ENCODE results near the gene POLR2E.
"Not testable (repeated sequence)": the region's sequence is repeated elsewhere in the genome, so short reads cannot be mapped to it uniquely, and the experiment has no call there.

POLR2E gene

GRCh38 chr19:1117654-1118053, 22.5 kb upstream of the POLR2E start:
- Histone ChIP-seq H4K8ac (ENCODE audit: low read depth, low read length) (no peak overlapping the region), H3K36me3 (replicated peaks in 1 of 2; ENCODE audit: control insufficient read depth in 2 of 2, insufficient read depth in 2 of 2, low read length in 2 of 2) (peaks cover 15 to 80% of the 10 kb centered on the region in 2 donors)

GRCh38 chr19:1116726-1117581, 21.8 kb upstream of the POLR2E start:
- no peak overlapping the region for H2AFZ ChIP-seq (ENCODE audit: low read length)
- H4K91ac ChIP-seq (ENCODE audit: low read depth, low read length, poor library complexity): no peak overlapping the region
- peak overlapping the region in 1 of 2 donors; percentile 16 for H3K4me3 ChIP-seq (ENCODE audit: low read length in 2 of 2)
- peaks cover 14 to 78% of the 10 kb centered on the region in 2 donors for H3K36me3 ChIP-seq (replicated peaks in 1 of 2; ENCODE audit: control insufficient read depth in 2 of 2, insufficient read depth in 2 of 2, low read length in 2 of 2)
- no peak overlapping the region for H3K27ac ChIP-seq (replicated peaks; ENCODE audit: low read length)
- H2BK15ac ChIP-seq (ENCODE audit: low read length): peak overlapping the region; percentile 24
- H2AK5ac ChIP-seq (ENCODE audit: low read depth, low read length): no peak overlapping the region
- H3K14ac ChIP-seq (ENCODE audit: low read length): no peak overlapping the region
- no peak for DNase-seq (ENCODE audit: low spot score)
- H3K4ac ChIP-seq (ENCODE audit: low read length): no peak overlapping the region
- no peak overlapping the region for H2BK5ac ChIP-seq (ENCODE audit: low read length)
- H3K18ac ChIP-seq (ENCODE audit: low read length): peak overlapping the region; percentile 27
- no peak overlapping the region for H3K4me2 ChIP-seq (ENCODE audit: insufficient read depth, low read length, poor library complexity, severe bottlenecking)
- peak overlapping the region; percentile 70 for H3K9ac ChIP-seq (ENCODE audit: low read depth, low read length, poor library complexity)
- H2BK120ac ChIP-seq (ENCODE audit: low read depth, low read length): no peak overlapping the region
- peak overlapping the region; percentile 95 for H3K23ac ChIP-seq (ENCODE audit: low read depth, low read length, poor library complexity)
- H3K4me1 ChIP-seq (ENCODE audit: control insufficient read depth in 2 of 2, insufficient read depth in 1 of 2, low read depth in 1 of 2, low read length in 2 of 2): peaks cover 4 to 8% of the 10 kb centered on the region in 2 donors
- no peak overlapping the region for H4K8ac ChIP-seq (ENCODE audit: low read depth, low read length)
- no peaks in the 10 kb centered on the region for H3K27me3 ChIP-seq (ENCODE audit: control insufficient read depth in 3 of 3, insufficient read depth in 3 of 3, low read depth in 1 of 3, low read length in 3 of 3)
- WGBS, 2 donors (ENCODE audit: extremely low coverage in 2 of 2, insufficient read length in 2 of 2, insufficient replicate concordance in 1 of 2): no CpG with 5 or more reads among the region's 52 CpGs
- H3K79me1 ChIP-seq (ENCODE audit: low read depth, low read length): peaks cover 6% of the 10 kb centered on the region
- no peak overlapping the region for H2BK12ac ChIP-seq (ENCODE audit: low read length)
- H3K9me3 ChIP-seq (replicated peaks in 1 of 2; ENCODE audit: control insufficient read depth in 2 of 2, insufficient read depth in 1 of 2, low read depth in 1 of 2, low read length in 2 of 2): no peaks in the 10 kb centered on the region

More at GRCh38 chr19:1117654-1118053, 22.5 kb upstream of the POLR2E start:
- Histone ChIP-seq H3K4ac (ENCODE audit: low read length) (no peak overlapping the region), H3K4me1 (ENCODE audit: control insufficient read depth in 2 of 2, insufficient read depth in 1 of 2, low read depth in 1 of 2, low read length in 2 of 2) (peaks cover 4 to 8% of the 10 kb centered on the region in 2 donors), H3K27ac (replicated peaks; ENCODE audit: low read length) (no peak overlapping the region), H3K9ac (ENCODE audit: low read depth, low read length, poor library complexity) (no peak overlapping the region), H3K27me3 (ENCODE audit: control insufficient read depth in 3 of 3, insufficient read depth in 3 of 3, low read depth in 1 of 3, low read length in 3 of 3) (no peaks in the 10 kb centered on the region), H3K9me3 (replicated peaks in 1 of 2; ENCODE audit: control insufficient read depth in 2 of 2, insufficient read depth in 1 of 2, low read depth in 1 of 2, low read length in 2 of 2) (no peaks in the 10 kb centered on the region), H3K79me1 (ENCODE audit: low read depth, low read length) (peaks cover 7% of the 10 kb centered on the region), H2BK120ac (ENCODE audit: low read depth, low read length) (no peak overlapping the region), H2AK5ac (ENCODE audit: low read depth, low read length) (no peak overlapping the region), H3K4me2 (ENCODE audit: insufficient read depth, low read length, poor library complexity, severe bottlenecking) (no peak overlapping the region), H2AFZ (ENCODE audit: low read length) (no peak overlapping the region), H3K23ac (ENCODE audit: low read depth, low read length, poor library complexity) (no peak overlapping the region), H2BK12ac (ENCODE audit: low read length) (no peak overlapping the region), H3K14ac (ENCODE audit: low read length) (no peak overlapping the region), H3K4me3 (ENCODE audit: low read length in 2 of 2) (no peak overlapping the region), H2BK15ac (ENCODE audit: low read length) (peak overlapping the region; percentile 24), H2BK5ac (ENCODE audit: low read length) (no peak overlapping the region), H3K18ac (ENCODE audit: low read length) (no peak overlapping the region), H4K91ac (ENCODE audit: low read depth, low read length, poor library complexity) (no peak overlapping the region)
- DNase-seq (ENCODE audit: low spot score): no peak
- WGBS, 2 donors (ENCODE audit: extremely low coverage in 2 of 2, insufficient read length in 2 of 2, insufficient replicate concordance in 1 of 2): no CpG with 5 or more reads among the region's 16 CpGs

- no peak overlapping the region for H2BK15ac ChIP-seq (ENCODE audit: low read length)
- WGBS, 2 donors (ENCODE audit: extremely low coverage in 2 of 2, insufficient read length in 2 of 2, insufficient replicate concordance in 1 of 2): no CpG with 5 or more reads among the region's 35 CpGs
- H2AFZ ChIP-seq (ENCODE audit: low read length): no peak overlapping the region
- no peak overlapping the region for H2BK5ac ChIP-seq (ENCODE audit: low read length)
- no peak overlapping the region for H3K27ac ChIP-seq (replicated peaks; ENCODE audit: low read length)
- H2BK12ac ChIP-seq (ENCODE audit: low read length): no peak overlapping the region
- H2BK120ac ChIP-seq (ENCODE audit: low read depth, low read length): no peak overlapping the region
- no peak overlapping the region for H3K14ac ChIP-seq (ENCODE audit: low read length)
- H3K27me3 ChIP-seq (ENCODE audit: control insufficient read depth in 3 of 3, insufficient read depth in 3 of 3, low read depth in 1 of 3, low read length in 3 of 3): no peaks in the 10 kb centered on the region
- H3K4me1 ChIP-seq (ENCODE audit: control insufficient read depth in 2 of 2, insufficient read depth in 1 of 2, low read depth in 1 of 2, low read length in 2 of 2): peaks cover 4 to 8% of the 10 kb centered on the region in 2 donors
- no peak overlapping the region for H3K9ac ChIP-seq (ENCODE audit: low read depth, low read length, poor library complexity)
- no peak overlapping the region for H3K18ac ChIP-seq (ENCODE audit: low read length)
- DNase-seq (ENCODE audit: low spot score): no peak
- H3K36me3 ChIP-seq (replicated peaks in 1 of 2; ENCODE audit: control insufficient read depth in 2 of 2, insufficient read depth in 2 of 2, low read length in 2 of 2): peaks cover 9 to 69% of the 10 kb centered on the region in 2 donors
- H3K23ac ChIP-seq (ENCODE audit: low read depth, low read length, poor library complexity): no peak overlapping the region
- no peak overlapping the region for H3K4ac ChIP-seq (ENCODE audit: low read length)
- peak overlapping the region; percentile 7 for H2AK5ac ChIP-seq (ENCODE audit: low read depth, low read length)
- no peak overlapping the region for H4K91ac ChIP-seq (ENCODE audit: low read depth, low read length, poor library complexity)
- H4K8ac ChIP-seq (ENCODE audit: low read depth, low read length): no peak overlapping the region
- H3K4me3 ChIP-seq (ENCODE audit: low read length in 2 of 2): no peak overlapping the region
- peaks cover 6% of the 10 kb centered on the region for H3K79me1 ChIP-seq (ENCODE audit: low read depth, low read length)
- no peak overlapping the region for H3K4me2 ChIP-seq (ENCODE audit: insufficient read depth, low read length, poor library complexity, severe bottlenecking)
- no peaks in the 10 kb centered on the region for H3K9me3 ChIP-seq (replicated peaks in 1 of 2; ENCODE audit: control insufficient read depth in 2 of 2, insufficient read depth in 1 of 2, low read depth in 1 of 2, low read length in 2 of 2)
These were observed 20.7 kb upstream of the POLR2E start for GRCh38 chr19:1115646-1116420.

- H3K4me3 ChIP-seq (ENCODE audit: low read length in 2 of 2); H3K9ac ChIP-seq (ENCODE audit: low read depth, low read length, poor library complexity); H3K79me1 ChIP-seq (ENCODE audit: low read depth, low read length); H3K23ac ChIP-seq (ENCODE audit: low read depth, low read length, poor library complexity); H2BK12ac ChIP-seq (ENCODE audit: low read length); DNase-seq (ENCODE audit: low spot score); H4K91ac ChIP-seq (ENCODE audit: low read depth, low read length, poor library complexity); H3K9me3 ChIP-seq (replicated peaks in 1 of 2; ENCODE audit: control insufficient read depth in 2 of 2, insufficient read depth in 1 of 2, low read depth in 1 of 2, low read length in 2 of 2); H2AK5ac ChIP-seq (ENCODE audit: low read depth, low read length); H3K27me3 ChIP-seq (ENCODE audit: control insufficient read depth in 3 of 3, insufficient read depth in 3 of 3, low read depth in 1 of 3, low read length in 3 of 3); H3K27ac ChIP-seq (replicated peaks; ENCODE audit: low read length); H2BK120ac ChIP-seq (ENCODE audit: low read depth, low read length); H4K8ac ChIP-seq (ENCODE audit: low read depth, low read length); H3K4me1 ChIP-seq (ENCODE audit: control insufficient read depth in 2 of 2, insufficient read depth in 1 of 2, low read depth in 1 of 2, low read length in 2 of 2); H3K4ac ChIP-seq (ENCODE audit: low read length); H3K14ac ChIP-seq (ENCODE audit: low read length); H3K4me2 ChIP-seq (ENCODE audit: insufficient read depth, low read length, poor library complexity, severe bottlenecking); H2BK15ac ChIP-seq (ENCODE audit: low read length); H2AFZ ChIP-seq (ENCODE audit: low read length); H3K18ac ChIP-seq (ENCODE audit: low read length); H2BK5ac ChIP-seq (ENCODE audit: low read length): not testable (repeated sequence)
- peaks cover 9 to 69% of the 10 kb centered on the region in 2 donors for H3K36me3 ChIP-seq (replicated peaks in 1 of 2; ENCODE audit: control insufficient read depth in 2 of 2, insufficient read depth in 2 of 2, low read length in 2 of 2)
- WGBS, 2 donors (ENCODE audit: extremely low coverage in 2 of 2, insufficient read length in 2 of 2, insufficient replicate concordance in 1 of 2): no CpG with 5 or more reads among the region's 9 CpGs
These were observed 19.6 kb upstream of the POLR2E start for GRCh38 chr19:1114728-1115127.
